GF-D8 (cell line): ENCODE data around the gene LBH.

ENCODE experiments used
- DNase-seq: peaks from one replicate; lab custom pipeline; 2025; lab: John Stamatoyannopoulos, UW

Gene LBH

GRCh38 chr2:30306522-30306921, 75.2 kb downstream of the LBH start:
- DNase-seq = no peak

- no peak for DNase-seq
Measured at GRCh38 chr2:30308280-30308679, 76.9 kb downstream of the LBH start.
